ENCODE results near the gene KRTAP10-1. TPM values are rescaled to one million over a fixed set of nuclear protein-coding genes. Genes with fewer than 3 reads are reported as not detected.

Gene KRTAP10-1
- total and polyA plus RNA-seq, 9 of the 15 experiments (the other 6 are each of a cell fraction or from before 2014, with no cell fraction given) = not detected

DNA sequence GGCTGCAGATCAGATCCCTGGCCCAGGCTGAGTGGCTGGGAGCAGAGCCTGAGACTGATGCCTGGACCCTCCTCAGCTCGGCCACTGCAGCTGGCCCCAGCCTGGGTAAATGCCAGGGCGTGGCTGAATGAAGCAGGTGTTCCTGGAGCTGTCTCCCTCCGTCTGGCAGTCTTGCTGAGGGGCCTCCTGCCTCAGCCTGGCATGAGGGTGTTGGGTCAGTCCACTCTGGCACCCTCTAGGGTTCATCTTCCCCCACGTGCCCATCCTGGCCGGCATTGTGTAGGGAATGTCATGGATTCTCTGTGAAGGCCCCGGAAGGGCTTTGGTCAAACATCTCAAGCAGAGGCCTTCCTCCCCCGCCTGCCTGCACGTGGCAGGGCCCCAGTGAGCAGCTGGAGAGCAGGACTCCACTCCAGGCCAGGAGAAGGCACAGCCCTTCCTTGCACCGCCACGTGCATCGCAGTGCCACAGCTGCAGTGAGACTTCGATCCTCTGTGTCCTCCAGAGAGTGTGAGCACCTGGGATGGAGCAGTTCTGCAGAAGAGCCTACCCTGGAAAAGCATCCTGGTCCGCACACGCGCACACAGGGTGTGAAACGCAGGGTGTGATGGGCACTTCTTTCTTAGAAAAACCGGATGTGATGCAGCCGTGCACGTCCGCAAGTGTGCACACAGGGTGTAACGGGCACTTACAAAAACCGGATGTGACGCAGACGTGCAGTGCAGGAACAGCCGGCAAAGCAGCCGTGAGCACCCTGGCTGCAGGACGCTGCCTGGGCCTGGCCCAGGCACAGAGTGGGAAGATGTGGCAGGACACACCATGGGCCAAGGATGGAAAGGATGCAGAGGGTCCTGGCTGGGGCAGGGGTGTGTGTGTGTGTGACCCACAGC lies 28.9 kb upstream of the KRTAP10-1 start (continued):
- TF ChIP-seq, protein P1, sequence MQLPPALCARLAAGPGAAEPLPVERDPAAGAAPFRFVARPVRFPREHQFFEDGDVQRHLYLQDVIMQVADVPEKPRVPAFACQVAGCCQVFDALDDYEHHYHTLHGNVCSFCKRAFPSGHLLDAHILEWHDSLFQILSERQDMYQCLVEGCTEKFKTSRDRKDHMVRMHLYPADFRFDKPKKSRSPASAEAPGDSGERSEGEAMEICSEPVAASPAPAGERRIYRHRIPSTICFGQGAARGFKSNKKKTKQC (CRISPR knock-in tag; IDR thresholded peaks at IDR 0.05) = 0 out of 2 replicates have a peak, but pooled peaks have one; percentile 29
- TF ChIP-seq, protein P2, sequence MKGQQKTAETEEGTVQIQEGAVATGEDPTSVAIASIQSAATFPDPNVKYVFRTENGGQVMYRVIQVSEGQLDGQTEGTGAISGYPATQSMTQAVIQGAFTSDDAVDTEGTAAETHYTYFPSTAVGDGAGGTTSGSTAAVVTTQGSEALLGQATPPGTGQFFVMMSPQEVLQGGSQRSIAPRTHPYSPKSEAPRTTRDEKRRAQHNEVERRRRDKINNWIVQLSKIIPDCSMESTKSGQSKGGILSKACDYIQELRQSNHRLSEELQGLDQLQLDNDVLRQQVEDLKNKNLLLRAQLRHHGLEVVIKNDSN (CRISPR knock-in tag; IDR thresholded peaks at IDR 0.05) = peak; percentile 67
- TF ChIP-seq VEZF1 (CRISPR knock-in tag; IDR thresholded peaks at IDR 0.05) = no peak
- TF ChIP-seq E2F6 (IDR thresholded peaks at IDR 0.05; ENCODE audit: borderline replicate concordance in 1 of 2, extremely low read depth in 1 of 2, insufficient read depth in 1 of 2, insufficient read length in 1 of 2, low read depth in 1 of 2, low read length in 1 of 2, poor library complexity in 1 of 2, severe bottlenecking in 1 of 2) = peak in 1 of 2 experiments; percentile 2
- TF ChIP-seq, protein P3, sequence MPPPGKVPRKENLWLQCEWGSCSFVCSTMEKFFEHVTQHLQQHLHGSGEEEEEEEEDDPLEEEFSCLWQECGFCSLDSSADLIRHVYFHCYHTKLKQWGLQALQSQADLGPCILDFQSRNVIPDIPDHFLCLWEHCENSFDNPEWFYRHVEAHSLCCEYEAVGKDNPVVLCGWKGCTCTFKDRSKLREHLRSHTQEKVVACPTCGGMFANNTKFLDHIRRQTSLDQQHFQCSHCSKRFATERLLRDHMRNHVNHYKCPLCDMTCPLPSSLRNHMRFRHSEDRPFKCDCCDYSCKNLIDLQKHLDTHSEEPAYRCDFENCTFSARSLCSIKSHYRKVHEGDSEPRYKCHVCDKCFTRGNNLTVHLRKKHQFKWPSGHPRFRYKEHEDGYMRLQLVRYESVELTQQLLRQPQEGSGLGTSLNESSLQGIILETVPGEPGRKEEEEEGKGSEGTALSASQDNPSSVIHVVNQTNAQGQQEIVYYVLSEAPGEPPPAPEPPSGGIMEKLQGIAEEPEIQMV (tag; conservative IDR thresholded peaks at IDR 0.05; ENCODE audit: low read depth) = no peak
- TF ChIP-seq, protein P4, sequence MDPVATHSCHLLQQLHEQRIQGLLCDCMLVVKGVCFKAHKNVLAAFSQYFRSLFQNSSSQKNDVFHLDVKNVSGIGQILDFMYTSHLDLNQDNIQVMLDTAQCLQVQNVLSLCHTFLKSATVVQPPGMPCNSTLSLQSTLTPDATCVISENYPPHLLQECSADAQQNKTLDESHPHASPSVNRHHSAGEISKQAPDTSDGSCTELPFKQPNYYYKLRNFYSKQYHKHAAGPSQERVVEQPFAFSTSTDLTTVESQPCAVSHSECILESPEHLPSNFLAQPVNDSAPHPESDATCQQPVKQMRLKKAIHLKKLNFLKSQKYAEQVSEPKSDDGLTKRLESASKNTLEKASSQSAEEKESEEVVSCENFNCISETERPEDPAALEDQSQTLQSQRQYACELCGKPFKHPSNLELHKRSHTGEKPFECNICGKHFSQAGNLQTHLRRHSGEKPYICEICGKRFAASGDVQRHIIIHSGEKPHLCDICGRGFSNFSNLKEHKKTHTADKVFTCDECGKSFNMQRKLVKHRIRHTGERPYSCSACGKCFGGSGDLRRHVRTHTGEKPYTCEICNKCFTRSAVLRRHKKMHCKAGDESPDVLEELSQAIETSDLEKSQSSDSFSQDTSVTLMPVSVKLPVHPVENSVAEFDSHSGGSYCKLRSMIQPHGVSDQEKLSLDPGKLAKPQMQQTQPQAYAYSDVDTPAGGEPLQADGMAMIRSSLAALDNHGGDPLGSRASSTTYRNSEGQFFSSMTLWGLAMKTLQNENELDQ (CRISPR knock-in tag; IDR thresholded peaks at IDR 0.05; ENCODE audit: borderline replicate concordance) = no peak
- TF ChIP-seq ZSCAN32 (CRISPR knock-in tag; IDR thresholded peaks at IDR 0.05) = no peak
- TF ChIP-seq, protein P5, sequence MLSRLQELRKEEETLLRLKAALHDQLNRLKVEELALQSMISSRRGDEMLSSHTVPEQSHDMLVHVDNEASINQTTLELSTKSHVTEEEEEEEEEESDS (CRISPR knock-in tag; IDR thresholded peaks at IDR 0.05) = no peak
- no peak for TF ChIP-seq ZNF695 (CRISPR knock-in tag; IDR thresholded peaks at IDR 0.05)
- TF ChIP-seq TBP (optimal IDR thresholded peaks at IDR 0.05; ENCODE audit: low read depth, low read length) = no peak
- no peak for TF ChIP-seq ZNF324 (CRISPR knock-in tag; IDR thresholded peaks at IDR 0.05)
- no peak for TF ChIP-seq HLTF (IDR thresholded peaks at IDR 0.05)
- no peak for TF ChIP-seq ZNF707 (CRISPR knock-in tag; conservative IDR thresholded peaks at IDR 0.05)
- 0 out of 2 replicates have a peak, but pooled peaks have one; percentile 54 for TF ChIP-seq DIDO1 (tag; IDR thresholded peaks at IDR 0.05; ENCODE audit: low read depth)
- TF ChIP-seq USF2 (CRISPR knock-in tag; IDR thresholded peaks at IDR 0.05) = 0 out of 2 replicates have a peak, but pooled peaks have one; percentile 21
- no peak for TF ChIP-seq ZNF217 (CRISPR knock-in tag; IDR thresholded peaks at IDR 0.05)

All from K562 (cell line).